ENCODE data around the gene KRTAP3-3. TPM values are rescaled to one million over a fixed set of nuclear protein-coding genes. Genes with fewer than 3 reads are reported as not detected.

Gene KRTAP3-3
- not detected in 2 replicates for total RNA-seq

GRCh38 chr17:40993839-40994238 lies at the start of gene KRTAP3-3:
Gene KRTAP3-3 (minus strand): TSS chr17:40994164. CDS start chr17:40994097, 67 bp downstream.

GRCh38 chr17:41040783-41041571 lies 47.0 kb upstream of the KRTAP3-3 start, which contains the start of gene KRTAP1-1:
Gene KRTAP1-1 (minus strand): TSS chr17:41041450. CDS start chr17:41041397, 53 bp downstream.

GRCh38 chr17:41034346-41034935 lies 40.5 kb upstream of the KRTAP3-3 start, which contains the start of gene KRTAP1-3:
Gene KRTAP1-3 (minus strand): TSS chr17:41034874. CDS start chr17:41034821, 53 bp downstream.

GRCh38 chr17:41029633-41030245 lies 35.8 kb upstream of the KRTAP3-3 start, which contains the start of gene KRTAP1-4:
Gene KRTAP1-4 (minus strand): TSS chr17:41030195. CDS start chr17:41030078, 117 bp downstream.

GRCh38 chr17:41026715-41027471 lies 32.9 kb upstream of the KRTAP3-3 start, which contains the start of gene KRTAP1-5:
Gene KRTAP1-5 (minus strand): TSS chr17:41027208. CDS start chr17:41027155, 53 bp downstream.

GRCh38 chr17:41008811-41009210 lies 14.8 kb upstream of the KRTAP3-3 start, which contains the start of gene KRTAP3-1:
Gene KRTAP3-1 (minus strand): TSS chr17:41009128. CDS start chr17:41009074, 54 bp downstream.

GRCh38 chr17:40999563-40999962 lies 5.6 kb upstream of the KRTAP3-3 start, which contains the start of gene KRTAP3-2:
Gene KRTAP3-2 (minus strand): TSS chr17:40999906. CDS start chr17:40999853, 53 bp downstream.

GRCh38 chr17:40984226-40984625 lies 9.7 kb downstream of the KRTAP3-3 start, which contains the start of gene KRT40:
Gene KRT40 (minus strand): TSS chr17:40984326. CDS start chr17:40984273, 53 bp downstream.

GRCh38 chr17:40966848-40967247 lies 27.1 kb downstream of the KRTAP3-3 start, which contains the start of gene KRT39:
Gene KRT39 (minus strand): TSS chr17:40966948. CDS start chr17:40966856, 92 bp downstream.

Other genes starting within 250 kb of the KRTAP3-3 start
- not detected in 2 replicates for gene KRT25, start 238.8 kb downstream of the KRTAP3-3 start, total RNA-seq
- not detected in 2 replicates for gene KRT26, start 222.0 kb downstream of the KRTAP3-3 start, total RNA-seq
- not detected in 2 replicates for gene KRT27, start 211.6 kb downstream of the KRTAP3-3 start, total RNA-seq
- not detected in 2 replicates for gene KRT28, start 194.2 kb downstream of the KRTAP3-3 start, total RNA-seq
- 3.9 and 8.8 TPM in 2 replicates for gene KRT10, start 171.6 kb downstream of the KRTAP3-3 start, total RNA-seq
- gene KRT12, start 126.9 kb downstream of the KRTAP3-3 start, total RNA-seq = not detected in 2 replicates
- not detected in 2 replicates for gene KRT20, start 108.9 kb downstream of the KRTAP3-3 start, total RNA-seq
- under 0.01 TPM in 1 of 2 replicates, not detected in the other for gene KRT23, start 56.5 kb downstream of the KRTAP3-3 start, total RNA-seq
- gene KRT39, start 27.2 kb downstream of the KRTAP3-3 start, total RNA-seq = 0.28 TPM in 1 of 2 replicates, not detected in the other
- gene KRT40, start 9.8 kb downstream of the KRTAP3-3 start, total RNA-seq = not detected in 2 replicates
- gene KRTAP3-2, start 5.7 kb upstream of the KRTAP3-3 start, total RNA-seq = not detected in 2 replicates
- gene KRTAP3-1, start 15.0 kb upstream of the KRTAP3-3 start, total RNA-seq = not detected in 2 replicates
- 1.9 and 5.1 TPM in 2 replicates for gene KRTAP1-5, start 33.0 kb upstream of the KRTAP3-3 start, total RNA-seq
- not detected in 2 replicates for gene KRTAP1-4, start 36.0 kb upstream of the KRTAP3-3 start, total RNA-seq
- gene KRTAP1-3, start 40.7 kb upstream of the KRTAP3-3 start, total RNA-seq = not detected in 2 replicates
- under 0.01 TPM in 1 of 2 replicates, not detected in the other for gene KRTAP1-1, start 47.3 kb upstream of the KRTAP3-3 start, total RNA-seq
- gene KRTAP2-1, start 53.2 kb upstream of the KRTAP3-3 start, total RNA-seq = not detected in 2 replicates
- gene KRTAP2-2, start 61.1 kb upstream of the KRTAP3-3 start, total RNA-seq = not detected in 2 replicates
- under 0.01 and 0.77 TPM in 2 replicates for gene KRTAP2-3, start 66.0 kb upstream of the KRTAP3-3 start, total RNA-seq
- gene KRTAP2-4, start 71.7 kb upstream of the KRTAP3-3 start, total RNA-seq = 0.28 TPM in 1 of 2 replicates, not detected in the other
- not detected in 2 replicates for gene KRTAP4-7, start 90.0 kb upstream of the KRTAP3-3 start, total RNA-seq
- not detected in 2 replicates for gene KRTAP4-8, start 104.0 kb upstream of the KRTAP3-3 start, total RNA-seq
- not detected in 2 replicates for gene KRTAP4-16, start 108.0 kb upstream of the KRTAP3-3 start, total RNA-seq
- not detected in 2 replicates for gene KRTAP4-9, start 111.2 kb upstream of the KRTAP3-3 start, total RNA-seq
- not detected in 2 replicates for gene KRTAP4-11, start 124.2 kb upstream of the KRTAP3-3 start, total RNA-seq
- not detected in 2 replicates for gene KRTAP4-12, start 130.0 kb upstream of the KRTAP3-3 start, total RNA-seq
- gene KRTAP4-6, start 146.4 kb upstream of the KRTAP3-3 start, total RNA-seq = not detected in 2 replicates
- not detected in 2 replicates for gene KRTAP4-5, start 155.7 kb upstream of the KRTAP3-3 start, total RNA-seq
- gene KRTAP4-4, start 166.6 kb upstream of the KRTAP3-3 start, total RNA-seq = not detected in 2 replicates
- not detected in 2 replicates for gene KRTAP4-3, start 174.1 kb upstream of the KRTAP3-3 start, total RNA-seq
- gene KRTAP4-2, start 184.1 kb upstream of the KRTAP3-3 start, total RNA-seq = not detected in 2 replicates
- gene KRTAP4-1, start 190.7 kb upstream of the KRTAP3-3 start, total RNA-seq = not detected in 2 replicates
- gene KRTAP9-1, start 195.7 kb upstream of the KRTAP3-3 start, total RNA-seq = not detected in 2 replicates
- not detected in 2 replicates for gene KRTAP9-2, start 232.5 kb upstream of the KRTAP3-3 start, total RNA-seq
- gene KRTAP9-3, start 238.3 kb upstream of the KRTAP3-3 start, total RNA-seq = not detected in 2 replicates
- gene KRTAP9-8, start 243.8 kb upstream of the KRTAP3-3 start, total RNA-seq = not detected in 2 replicates

All from regular cardiac myocyte (primary cell).